ENCODE measurements around the gene NEB. TPM values are rescaled to one million over a fixed set of nuclear protein-coding genes. Genes with fewer than 3 reads are reported as not detected.

The NEB gene, protein sequence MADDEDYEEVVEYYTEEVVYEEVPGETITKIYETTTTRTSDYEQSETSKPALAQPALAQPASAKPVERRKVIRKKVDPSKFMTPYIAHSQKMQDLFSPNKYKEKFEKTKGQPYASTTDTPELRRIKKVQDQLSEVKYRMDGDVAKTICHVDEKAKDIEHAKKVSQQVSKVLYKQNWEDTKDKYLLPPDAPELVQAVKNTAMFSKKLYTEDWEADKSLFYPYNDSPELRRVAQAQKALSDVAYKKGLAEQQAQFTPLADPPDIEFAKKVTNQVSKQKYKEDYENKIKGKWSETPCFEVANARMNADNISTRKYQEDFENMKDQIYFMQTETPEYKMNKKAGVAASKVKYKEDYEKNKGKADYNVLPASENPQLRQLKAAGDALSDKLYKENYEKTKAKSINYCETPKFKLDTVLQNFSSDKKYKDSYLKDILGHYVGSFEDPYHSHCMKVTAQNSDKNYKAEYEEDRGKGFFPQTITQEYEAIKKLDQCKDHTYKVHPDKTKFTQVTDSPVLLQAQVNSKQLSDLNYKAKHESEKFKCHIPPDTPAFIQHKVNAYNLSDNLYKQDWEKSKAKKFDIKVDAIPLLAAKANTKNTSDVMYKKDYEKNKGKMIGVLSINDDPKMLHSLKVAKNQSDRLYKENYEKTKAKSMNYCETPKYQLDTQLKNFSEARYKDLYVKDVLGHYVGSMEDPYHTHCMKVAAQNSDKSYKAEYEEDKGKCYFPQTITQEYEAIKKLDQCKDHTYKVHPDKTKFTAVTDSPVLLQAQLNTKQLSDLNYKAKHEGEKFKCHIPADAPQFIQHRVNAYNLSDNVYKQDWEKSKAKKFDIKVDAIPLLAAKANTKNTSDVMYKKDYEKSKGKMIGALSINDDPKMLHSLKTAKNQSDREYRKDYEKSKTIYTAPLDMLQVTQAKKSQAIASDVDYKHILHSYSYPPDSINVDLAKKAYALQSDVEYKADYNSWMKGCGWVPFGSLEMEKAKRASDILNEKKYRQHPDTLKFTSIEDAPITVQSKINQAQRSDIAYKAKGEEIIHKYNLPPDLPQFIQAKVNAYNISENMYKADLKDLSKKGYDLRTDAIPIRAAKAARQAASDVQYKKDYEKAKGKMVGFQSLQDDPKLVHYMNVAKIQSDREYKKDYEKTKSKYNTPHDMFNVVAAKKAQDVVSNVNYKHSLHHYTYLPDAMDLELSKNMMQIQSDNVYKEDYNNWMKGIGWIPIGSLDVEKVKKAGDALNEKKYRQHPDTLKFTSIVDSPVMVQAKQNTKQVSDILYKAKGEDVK (N-terminal part only)
- 1.2 and 1.3 TPM in 2 replicates for total RNA-seq

DNA sequence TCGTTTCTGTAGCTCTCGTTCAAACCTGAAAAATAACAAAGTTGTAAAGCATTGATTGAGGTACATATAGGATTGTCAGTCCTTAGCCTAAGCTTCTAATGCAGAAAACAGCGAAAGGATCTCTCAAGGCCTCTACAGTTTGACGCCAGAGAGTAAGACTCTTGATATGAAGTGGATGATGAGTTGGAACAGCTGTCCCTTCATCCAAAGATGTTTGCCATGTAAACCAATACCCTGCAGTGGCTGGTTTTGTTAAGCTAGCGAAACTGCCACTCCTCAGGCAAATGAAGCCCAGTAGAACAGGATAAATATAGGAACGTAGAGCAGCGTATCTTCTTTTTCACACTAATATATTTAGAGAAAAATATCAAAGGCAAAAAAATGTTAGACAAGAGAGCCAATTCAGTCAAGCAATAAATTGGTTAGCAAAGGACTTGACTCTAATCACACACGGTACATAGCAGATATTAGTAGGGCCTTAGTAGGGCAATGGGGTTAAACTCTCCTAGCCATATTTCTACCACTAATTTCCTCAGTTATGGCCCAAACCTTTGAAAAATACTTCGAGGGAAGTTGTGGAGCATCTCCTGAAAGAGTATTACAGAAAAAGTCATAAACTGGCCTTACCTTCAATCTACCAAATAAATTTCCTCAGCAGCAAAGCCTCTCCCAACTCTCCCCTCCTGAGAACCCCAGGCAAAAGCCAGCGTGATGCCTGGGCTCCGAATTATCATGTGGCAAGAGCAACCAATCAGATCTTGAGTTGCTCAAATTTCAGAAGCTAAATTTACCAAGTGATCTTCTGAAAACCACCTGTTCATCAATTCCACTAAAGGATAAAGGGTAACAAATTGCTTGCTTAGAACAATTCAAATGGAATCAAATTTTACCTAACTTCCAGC is at the start of gene NEB:
NEB (minus strand) TSS at position 706 of the 902 bp plus-strand sequence. CDS start 1,320 bp downstream, outside the sequence.

Other genes starting within 250 kb of the NEB start
- gene ARL5A, start 93.9 kb upstream of the NEB start, total RNA-seq: 87.6 and 109 TPM in 2 replicates

Data from vein endothelial cell (primary cell).